Measurements from ENCODE around the gene PCDHGA1.
A peak's percentile ranks its signal among the peaks of the same experiment; 100 is the strongest.
"Not testable (repeated sequence)": the region's sequence is repeated elsewhere in the genome, so short reads cannot be mapped to it uniquely, and the experiment has no call there.

Gene PCDHGA1

GRCh38 chr5:141343242-141343952, 13.1 kb downstream of the PCDHGA1 start, which contains the start of gene PCDHGA3:
Gene PCDHGA3, plus strand, starts transcription at chr5:141343829. Its CDS starts 205 bp downstream, at chr5:141344034.
- no peaks in the 10 kb centered on the region for H3K36me3 ChIP-seq (ENCODE audit: control insufficient read depth, low read length)
- H3K79me2 ChIP-seq (ENCODE audit: control insufficient read depth, low read length): no peaks in the 10 kb centered on the region
- H3K9me2 ChIP-seq (replicated peaks; ENCODE audit: control insufficient read depth, low read length): no peaks in the 10 kb centered on the region
- H3K27ac ChIP-seq (ENCODE audit: low read depth, low read length): no peak within 1 kb of the TSS
- TF ChIP-seq EZH2phosphoT487 (IDR thresholded peaks at IDR 0.05; ENCODE audit: borderline replicate concordance, low read length): no peak
- peak; percentile 65 for TF ChIP-seq CTCF (IDR thresholded peaks at IDR 0.05; ENCODE audit: low read depth, low read length, poor library complexity, severe bottlenecking)
- no peak within 1 kb of the TSS for H3K4me2 ChIP-seq (ENCODE audit: low read length)
- no peaks in the 10 kb centered on the region for H3K27me3 ChIP-seq (ENCODE audit: control insufficient read depth, low read length)
- H4K20me1 ChIP-seq (ENCODE audit: control insufficient read depth, insufficient read depth, low read depth, low read length): no peaks in the 10 kb centered on the region
- peaks cover 23% of the 10 kb centered on the region; the same call in 1 of the 2 replicates for H3K9me3 ChIP-seq (ENCODE audit: control insufficient read depth, insufficient read depth, low read length)
- no peaks in the 10 kb centered on the region for H3F3A ChIP-seq (ENCODE audit: control insufficient read depth, insufficient read depth)
- no peak within 1 kb of the TSS for H3K4me3 ChIP-seq (ENCODE audit: low read length)
- H3K4me1 ChIP-seq (ENCODE audit: control insufficient read depth, low read length): no peaks in the 10 kb centered on the region

GRCh38 chr5:141343953-141344463, 13.7 kb downstream of the PCDHGA1 start:
- Histone ChIP-seq H3K4me3 (ENCODE audit: low read length) (no peak overlapping the region), H3K4me2 (ENCODE audit: low read length) (no peak overlapping the region), H3K4me1 (ENCODE audit: control insufficient read depth, low read length) (no peaks in the 10 kb centered on the region), H3K36me3 (ENCODE audit: control insufficient read depth, low read length) (no peaks in the 10 kb centered on the region), H3F3A (ENCODE audit: control insufficient read depth, insufficient read depth) (no peaks in the 10 kb centered on the region), H3K27ac (ENCODE audit: low read depth, low read length) (no peak overlapping the region), H3K27me3 (ENCODE audit: control insufficient read depth, low read length) (no peaks in the 10 kb centered on the region), H3K9me3 (ENCODE audit: control insufficient read depth, insufficient read depth, low read length) (peaks cover 18% of the 10 kb centered on the region; the same call in 1 of the 2 replicates), H3K79me2 (ENCODE audit: control insufficient read depth, low read length) (no peaks in the 10 kb centered on the region), H3K9me2 (replicated peaks; ENCODE audit: control insufficient read depth, low read length) (no peaks in the 10 kb centered on the region), H4K20me1 (ENCODE audit: control insufficient read depth, insufficient read depth, low read depth, low read length) (no peaks in the 10 kb centered on the region)
- TF ChIP-seq CTCF (IDR thresholded peaks at IDR 0.05; ENCODE audit: low read depth, low read length, poor library complexity, severe bottlenecking) (no peak), EZH2phosphoT487 (IDR thresholded peaks at IDR 0.05; ENCODE audit: borderline replicate concordance, low read length) (no peak)

DNA sequence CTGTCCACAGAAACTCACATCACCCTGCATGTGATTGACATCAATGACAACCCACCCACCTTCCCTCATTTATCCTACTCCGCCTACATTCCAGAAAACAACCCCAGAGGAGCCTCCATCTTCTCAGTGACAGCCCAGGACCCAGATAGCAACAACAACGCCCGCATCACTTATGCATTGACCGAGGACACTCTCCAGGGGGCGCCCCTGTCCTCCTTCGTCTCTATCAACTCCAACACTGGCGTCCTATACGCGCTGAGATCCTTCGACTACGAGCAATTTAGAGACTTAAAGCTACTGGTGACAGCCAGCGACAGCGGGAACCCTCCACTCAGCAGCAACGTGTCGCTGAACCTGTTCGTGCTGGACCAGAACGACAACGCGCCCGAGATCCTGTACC, 15.0 kb downstream of the PCDHGA1 start:
- Histone ChIP-seq H3K79me2 (ENCODE audit: control insufficient read depth, low read length) (no peaks in the 10 kb centered on the region), H3F3A (ENCODE audit: control insufficient read depth, insufficient read depth) (no peaks in the 10 kb centered on the region), H3K4me2 (ENCODE audit: low read length) (no peak overlapping the region), H3K27me3 (ENCODE audit: control insufficient read depth, low read length) (no peaks in the 10 kb centered on the region), H4K20me1 (ENCODE audit: control insufficient read depth, insufficient read depth, low read depth, low read length) (no peaks in the 10 kb centered on the region), H3K4me3 (ENCODE audit: low read length) (no peak overlapping the region), H3K27ac (ENCODE audit: low read depth, low read length) (no peak overlapping the region), H3K36me3 (ENCODE audit: control insufficient read depth, low read length) (no peaks in the 10 kb centered on the region), H3K4me1 (ENCODE audit: control insufficient read depth, low read length) (peaks cover 7% of the 10 kb centered on the region), H3K9me3 (ENCODE audit: control insufficient read depth, insufficient read depth, low read length) (peaks cover 9% of the 10 kb centered on the region; the same call in 1 of the 2 replicates), H3K9me2 (replicated peaks; ENCODE audit: control insufficient read depth, low read length) (no peaks in the 10 kb centered on the region)
- no peak for TF ChIP-seq EZH2phosphoT487 (IDR thresholded peaks at IDR 0.05; ENCODE audit: borderline replicate concordance, low read length)
- no peak for TF ChIP-seq CTCF (IDR thresholded peaks at IDR 0.05; ENCODE audit: low read depth, low read length, poor library complexity, severe bottlenecking)

DNA sequence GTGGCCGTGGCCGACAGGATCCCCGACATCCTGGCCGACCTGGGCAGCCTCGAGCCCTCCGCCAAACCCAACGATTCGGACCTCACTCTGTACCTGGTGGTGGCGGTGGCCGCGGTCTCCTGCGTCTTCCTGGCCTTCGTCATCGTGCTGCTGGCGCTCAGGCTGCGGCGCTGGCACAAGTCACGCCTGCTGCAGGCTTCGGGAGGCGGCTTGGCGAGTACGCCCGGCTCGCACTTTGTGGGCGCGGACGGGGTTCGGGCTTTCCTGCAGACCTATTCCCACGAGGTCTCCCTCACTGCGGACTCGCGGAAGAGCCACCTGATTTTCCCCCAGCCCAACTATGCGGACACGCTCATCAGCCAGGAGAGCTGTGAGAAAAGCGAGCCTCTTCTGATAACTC, 15.7 kb downstream of the PCDHGA1 start:
- not testable (repeated sequence) for H4K20me1 ChIP-seq (ENCODE audit: control insufficient read depth, insufficient read depth, low read depth, low read length); H3K4me1 ChIP-seq (ENCODE audit: control insufficient read depth, low read length); H3K36me3 ChIP-seq (ENCODE audit: control insufficient read depth, low read length); H3K27me3 ChIP-seq (ENCODE audit: control insufficient read depth, low read length); H3F3A ChIP-seq (ENCODE audit: control insufficient read depth, insufficient read depth); H3K9me2 ChIP-seq (replicated peaks; ENCODE audit: control insufficient read depth, low read length); H3K4me2 ChIP-seq (ENCODE audit: low read length); H3K27ac ChIP-seq (ENCODE audit: low read depth, low read length); H3K79me2 ChIP-seq (ENCODE audit: control insufficient read depth, low read length); H3K4me3 ChIP-seq (ENCODE audit: low read length)
- H3K9me3 ChIP-seq (ENCODE audit: control insufficient read depth, insufficient read depth, low read length): peaks cover 12% of the 10 kb centered on the region; the same call in 1 of the 2 replicates

Data from DOHH2 (cell line).